ENCODE data around the gene HDAC5.

DNA sequence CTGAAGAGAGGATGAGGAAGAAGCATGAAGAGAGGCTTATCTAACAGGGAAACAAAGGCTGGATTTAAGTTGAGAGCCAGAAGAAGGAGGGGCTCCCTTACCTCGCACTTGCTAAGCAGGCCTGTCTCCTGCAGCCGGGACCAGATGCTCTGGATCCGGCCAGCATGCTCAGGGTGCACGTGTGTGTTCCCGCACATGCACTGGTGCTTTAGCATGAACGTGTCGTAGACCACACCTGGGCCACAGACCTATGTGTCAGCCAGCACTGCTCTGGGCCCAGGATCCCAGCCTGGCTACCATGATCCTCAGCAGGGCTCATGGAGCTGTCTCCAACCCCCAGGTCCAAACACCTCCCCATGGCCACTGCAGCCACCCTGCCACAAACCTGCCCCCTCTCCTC is 38.5 kb downstream of the HDAC5 start:
- TF ChIP-seq, protein P1, sequence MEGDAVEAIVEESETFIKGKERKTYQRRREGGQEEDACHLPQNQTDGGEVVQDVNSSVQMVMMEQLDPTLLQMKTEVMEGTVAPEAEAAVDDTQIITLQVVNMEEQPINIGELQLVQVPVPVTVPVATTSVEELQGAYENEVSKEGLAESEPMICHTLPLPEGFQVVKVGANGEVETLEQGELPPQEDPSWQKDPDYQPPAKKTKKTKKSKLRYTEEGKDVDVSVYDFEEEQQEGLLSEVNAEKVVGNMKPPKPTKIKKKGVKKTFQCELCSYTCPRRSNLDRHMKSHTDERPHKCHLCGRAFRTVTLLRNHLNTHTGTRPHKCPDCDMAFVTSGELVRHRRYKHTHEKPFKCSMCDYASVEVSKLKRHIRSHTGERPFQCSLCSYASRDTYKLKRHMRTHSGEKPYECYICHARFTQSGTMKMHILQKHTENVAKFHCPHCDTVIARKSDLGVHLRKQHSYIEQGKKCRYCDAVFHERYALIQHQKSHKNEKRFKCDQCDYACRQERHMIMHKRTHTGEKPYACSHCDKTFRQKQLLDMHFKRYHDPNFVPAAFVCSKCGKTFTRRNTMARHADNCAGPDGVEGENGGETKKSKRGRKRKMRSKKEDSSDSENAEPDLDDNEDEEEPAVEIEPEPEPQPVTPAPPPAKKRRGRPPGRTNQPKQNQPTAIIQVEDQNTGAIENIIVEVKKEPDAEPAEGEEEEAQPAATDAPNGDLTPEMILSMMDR (IDR thresholded peaks at IDR 0.05; ENCODE audit: low read length) = no peak
- no peak for TF ChIP-seq EZH2 (IDR thresholded peaks at IDR 0.05; ENCODE audit: borderline replicate concordance, low read length)

Data from OCI-LY1 (cell line).